SK-N-MC (cell line): ENCODE results near the gene HP.

Experiments
- DNase-seq: peaks from one replicate; pipeline ENCODE4 v3.0.0-alpha.2; 2011; ENCODE audit warnings: low read depth, low spot score
- H3K27ac ChIP-seq: fragments of 200-600 bp; sonication (generic); 2 replicates; pipeline ENCODE4 v1.5.1; 2016; ENCODE audit warnings: mixed run types
- H3K36me3 ChIP-seq: fragments of 200-600 bp; sonication (generic); 2 replicates; pipeline ENCODE4 v1.6.1; 2017; ENCODE audit warnings: antibody characterized with exemption, low read length, mixed read lengths; ENCODE audit not compliant: insufficient read depth
- H3K4me3 ChIP-seq: fragments of 200-600 bp; sonication (generic); 2 replicates; pipeline ENCODE4 v1.5.1; 2016
- H3K9ac ChIP-seq: fragments of 200-600 bp; sonication (generic); 2 replicates; pipeline ENCODE4 v1.8.0; 2017; ENCODE audit warnings: mixed run types, mixed read lengths; ENCODE audit not compliant: insufficient read length
- H3K9me3 ChIP-seq: fragments of 200-600 bp; sonication (generic); 2 replicates; pipeline ENCODE4 v1.6.1; 2017; ENCODE audit warnings: low read depth, mild to moderate bottlenecking, antibody characterized with exemption, low read length, moderate library complexity, mixed read lengths
- EZH2 ChIP-seq: fragments of 200-600 bp; sonication (generic); IDR thresholded peaks from one replicate; pipeline ENCODE4 v1.6.1; 2017; ENCODE audit warnings: antibody characterized with exemption
- FOXP2 ChIP-seq: optimal IDR thresholded peaks from 2 replicates; pipeline ENCODE3; 2011; ENCODE audit warnings: mild to moderate bottlenecking, moderate library complexity; ENCODE audit not compliant: insufficient read depth; ENCODE audit errors: extremely low read length, control extremely low read depth
- POLR2AphosphoS5 ChIP-seq: IDR thresholded peaks from 2 replicates; pipeline ENCODE4 v1.6.1; 2012; ENCODE audit warnings: mild to moderate bottlenecking, low read depth, low read length, borderline replicate concordance

The HP gene

GRCh38 chr16:72105978-72106377 is 51.7 kb downstream of the HP start:
- DNase-seq, result no peak
- Histone ChIP-seq H3K27ac (no peak overlapping the region), H3K4me3 (no peak overlapping the region), H3K9ac (no peak overlapping the region), H3K9me3 (no peaks in the 10 kb centered on the region), H3K36me3 (peaks cover 31% of the 10 kb centered on the region; the same call in 1 of the 2 replicates)
- TF ChIP-seq POLR2AphosphoS5, result no peak
- no peak for TF ChIP-seq EZH2
- TF ChIP-seq FOXP2, result no peak

DNA sequence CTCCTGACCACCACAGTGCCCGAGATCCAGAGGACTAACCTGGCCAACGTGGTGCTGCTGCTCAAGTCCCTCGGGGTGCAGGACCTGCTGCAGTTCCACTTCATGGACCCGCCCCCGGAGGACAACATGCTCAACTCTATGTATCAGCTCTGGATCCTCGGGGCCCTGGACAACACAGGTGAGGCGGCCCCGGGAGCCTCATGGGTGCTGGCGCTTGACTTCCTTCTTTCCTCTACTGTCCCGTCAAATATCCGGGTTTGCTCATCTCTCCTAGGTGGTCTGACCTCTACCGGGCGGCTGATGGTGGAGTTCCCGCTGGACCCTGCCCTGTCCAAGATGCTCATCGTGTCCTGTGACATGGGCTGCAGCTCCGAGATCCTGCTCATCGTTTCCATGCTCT is 53.1 kb downstream of the HP start:
- H3K36me3 ChIP-seq, result peaks cover 32% of the 10 kb centered on the region; the same call in 1 of the 2 replicates
- TF ChIP-seq POLR2AphosphoS5, result no peak
- no peak for TF ChIP-seq EZH2
- no peak for TF ChIP-seq FOXP2
- H3K27ac ChIP-seq, result no peak overlapping the region
- DNase-seq, result no peak
- no peak overlapping the region for H3K4me3 ChIP-seq
- H3K9ac ChIP-seq, result no peak overlapping the region
- H3K9me3 ChIP-seq, result no peaks in the 10 kb centered on the region

DNA sequence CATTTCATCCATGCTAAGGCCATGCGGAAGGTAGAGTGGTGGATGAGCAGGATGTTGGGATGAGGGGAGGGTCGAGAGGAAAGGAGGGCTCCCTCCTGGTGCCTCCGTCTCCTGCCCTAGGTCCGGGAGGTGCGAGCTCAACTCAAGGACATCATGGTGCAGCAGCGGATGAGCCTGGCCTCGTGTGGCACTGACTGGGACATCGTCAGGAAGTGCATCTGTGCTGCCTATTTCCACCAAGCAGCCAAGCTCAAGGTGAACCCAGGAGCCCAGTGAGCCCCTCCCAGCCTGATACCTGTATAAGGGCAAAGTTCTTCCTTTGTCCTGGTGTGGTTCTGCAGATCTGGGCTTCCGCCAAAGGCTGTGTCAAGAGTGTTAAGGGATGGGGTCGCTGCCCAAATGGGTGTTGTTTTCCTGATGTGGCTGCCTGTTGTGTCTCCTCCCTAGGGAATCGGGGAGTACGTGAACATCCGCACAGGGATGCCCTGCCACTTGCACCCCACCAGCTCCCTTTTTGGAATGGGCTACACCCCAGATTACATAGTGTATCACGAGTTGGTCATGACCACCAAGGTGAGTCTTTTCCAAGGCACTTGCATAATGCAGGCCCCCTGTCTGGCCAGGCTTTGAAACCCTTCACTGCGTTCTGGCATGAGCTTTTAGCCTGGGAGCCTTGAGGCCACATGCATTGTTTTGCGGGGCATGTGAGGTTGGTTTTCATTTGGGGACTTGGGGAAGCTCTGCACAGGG is 54.2 kb downstream of the HP start:
- H3K4me3 ChIP-seq, result no peak overlapping the region
- H3K36me3 ChIP-seq, result peaks cover 32% of the 10 kb centered on the region; the same call in 1 of the 2 replicates
- no peaks in the 10 kb centered on the region for H3K9me3 ChIP-seq
- TF ChIP-seq FOXP2 (no peak), EZH2 (no peak), POLR2AphosphoS5 (no peak)
- no peak overlapping the region for H3K9ac ChIP-seq
- H3K27ac ChIP-seq, result no peak overlapping the region
- no peak for DNase-seq

- H3K27ac ChIP-seq, result no peak overlapping the region
- no peak for DNase-seq
- no peak overlapping the region for H3K9ac ChIP-seq
- H3K4me3 ChIP-seq, result no peak overlapping the region
- peaks cover 32% of the 10 kb centered on the region; the same call in 1 of the 2 replicates for H3K36me3 ChIP-seq
- TF ChIP-seq EZH2 (no peak), FOXP2 (no peak), POLR2AphosphoS5 (no peak)
- H3K9me3 ChIP-seq, result no peaks in the 10 kb centered on the region
Observed at GRCh38 chr16:72109300-72109699, 55.0 kb downstream of the HP start.

DNA sequence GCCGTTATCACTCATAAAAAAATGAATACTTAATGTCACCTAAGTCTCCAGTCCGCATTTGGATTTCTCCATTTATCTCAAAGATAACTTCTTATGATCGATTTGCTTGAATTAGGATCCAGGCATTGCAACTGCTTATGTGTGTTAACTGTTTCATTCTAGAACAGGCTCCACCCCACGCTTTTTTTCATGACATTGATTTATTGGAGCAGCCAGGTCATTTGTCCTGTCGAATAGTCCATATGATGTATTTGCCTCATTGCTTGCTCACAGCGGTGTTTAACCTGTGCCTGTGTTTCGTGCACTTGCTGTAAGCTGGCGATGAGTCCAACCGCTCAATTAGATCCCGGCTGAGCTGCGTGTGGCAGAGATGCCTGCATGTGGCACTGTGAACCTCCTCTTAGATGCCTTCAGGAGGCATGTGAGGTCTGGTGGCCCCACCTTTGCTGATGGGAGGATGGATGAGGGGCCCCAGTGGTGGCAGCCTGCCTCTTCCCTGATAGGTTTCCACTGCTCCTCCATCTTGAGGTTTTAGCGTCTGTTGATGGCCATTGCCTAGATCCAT is 55.7 kb downstream of the HP start:
- H3K9ac ChIP-seq, result no peak overlapping the region
- H3K36me3 ChIP-seq, result peaks cover 32% of the 10 kb centered on the region; the same call in 1 of the 2 replicates
- H3K4me3 ChIP-seq, result no peak overlapping the region
- no peaks in the 10 kb centered on the region for H3K9me3 ChIP-seq
- H3K27ac ChIP-seq, result no peak overlapping the region
- no peak for DNase-seq
- no peak for TF ChIP-seq FOXP2
- TF ChIP-seq POLR2AphosphoS5, result no peak
